GM19025 (cell line): ENCODE data around the gene ESRRB.

ENCODE experiments used
- ATAC-seq: cut with Tn5 transposase; IDR thresholded peaks from one replicate; pipeline ENCODE4 v1.9.1; 2021; ENCODE audit warnings: mild to moderate bottlenecking, low read depth, moderate library complexity; ENCODE audit not compliant: unreplicated experiment

The ESRRB gene

DNA sequence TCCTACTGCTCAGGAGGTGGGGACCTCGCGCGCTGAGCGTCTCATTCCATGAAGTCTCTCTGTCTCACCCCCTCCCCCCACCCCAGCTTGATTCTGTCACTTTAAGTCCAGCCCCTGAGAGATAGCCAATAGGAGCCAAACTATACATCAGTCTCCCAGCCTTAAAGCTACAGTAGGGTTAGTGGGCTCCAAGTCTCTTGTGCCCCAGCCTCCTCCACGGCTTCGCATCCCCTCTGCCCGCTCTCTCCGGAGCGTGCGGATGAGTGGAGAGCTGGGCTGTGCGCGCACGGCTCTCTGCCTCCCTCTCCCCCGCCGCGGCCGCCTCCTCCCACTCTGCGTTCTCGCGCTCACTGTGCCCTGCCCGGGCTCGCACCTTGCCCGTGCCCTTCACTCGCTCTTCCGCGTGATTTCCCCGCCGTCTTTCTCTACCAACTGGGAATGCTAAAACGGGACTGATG, at the start of gene ESRRB:
ESRRB (plus strand) TSS at position 191 of the 458 bp plus-strand sequence; CDS start at position 456, 265 bp downstream.
- ATAC-seq: no peak

DNA sequence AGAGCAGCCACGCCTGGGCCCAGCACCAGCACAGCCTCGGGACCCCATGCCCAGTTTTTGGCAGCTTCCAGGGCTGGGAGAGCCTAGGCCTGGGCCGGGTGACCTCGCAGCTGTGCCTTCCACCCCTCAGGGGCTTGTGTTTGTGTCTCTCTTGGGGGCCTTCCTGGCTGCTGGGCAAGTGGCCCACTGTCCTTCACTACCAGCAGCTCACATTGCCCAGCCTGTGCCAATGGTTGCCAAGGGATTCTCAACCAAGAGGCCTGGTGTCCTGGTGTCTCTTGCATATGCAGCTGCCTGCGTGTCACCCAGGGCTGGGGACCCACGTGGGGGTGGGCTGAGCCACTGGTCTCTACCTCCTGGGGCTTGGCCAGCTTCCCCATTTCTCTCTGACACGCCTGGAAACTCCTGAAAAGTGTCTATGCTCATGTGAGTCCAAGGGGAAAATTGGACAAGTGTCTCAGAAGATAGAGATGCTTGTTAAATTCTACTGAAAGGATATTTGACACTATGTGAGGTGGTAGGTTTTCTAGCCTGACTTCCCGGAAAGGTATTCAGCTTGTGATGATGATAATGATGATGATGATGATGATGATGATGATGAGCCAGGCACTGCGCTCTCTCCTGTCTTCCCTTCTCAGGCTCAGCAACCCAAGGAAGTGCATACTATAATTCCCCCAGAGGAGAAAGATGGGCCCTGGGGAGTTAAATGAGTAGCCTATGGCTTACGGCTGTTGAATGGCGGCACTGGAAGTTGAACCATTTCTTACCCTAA, 48.8 kb upstream of the ESRRB start:
- no peak for ATAC-seq

DNA sequence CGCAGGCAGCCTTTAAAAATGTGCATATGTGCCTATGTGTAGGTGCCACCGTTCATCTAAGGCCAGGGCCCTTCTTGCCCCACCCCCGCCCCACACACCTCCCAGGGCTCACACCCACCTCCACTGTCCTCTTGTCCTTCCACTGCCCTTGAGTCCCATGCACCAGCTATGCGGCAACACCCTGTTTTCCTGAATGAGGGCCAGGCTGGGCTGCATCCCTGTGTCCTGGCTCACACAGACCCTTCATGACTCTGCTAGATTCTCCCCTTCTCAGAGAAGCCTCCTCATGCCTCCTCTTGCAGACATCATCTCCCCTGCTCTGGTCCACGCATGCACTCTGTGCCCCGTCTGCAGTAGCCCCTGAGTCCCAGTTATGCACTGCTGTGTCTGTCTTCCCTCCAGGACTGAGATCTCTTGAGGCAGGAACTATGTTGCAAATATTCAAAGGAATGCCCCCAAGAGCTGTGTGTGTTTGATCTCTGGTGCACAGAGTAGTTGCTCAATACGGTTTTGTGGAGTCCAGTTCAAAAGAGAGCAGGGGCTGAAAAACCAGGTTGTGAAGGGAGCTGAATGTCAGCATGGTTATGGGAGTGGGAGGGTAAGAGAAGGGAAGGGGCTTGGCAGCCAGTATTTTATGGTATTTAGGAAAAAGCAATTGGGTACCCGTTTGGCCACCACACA, 47.3 kb upstream of the ESRRB start:
- no peak for ATAC-seq

DNA sequence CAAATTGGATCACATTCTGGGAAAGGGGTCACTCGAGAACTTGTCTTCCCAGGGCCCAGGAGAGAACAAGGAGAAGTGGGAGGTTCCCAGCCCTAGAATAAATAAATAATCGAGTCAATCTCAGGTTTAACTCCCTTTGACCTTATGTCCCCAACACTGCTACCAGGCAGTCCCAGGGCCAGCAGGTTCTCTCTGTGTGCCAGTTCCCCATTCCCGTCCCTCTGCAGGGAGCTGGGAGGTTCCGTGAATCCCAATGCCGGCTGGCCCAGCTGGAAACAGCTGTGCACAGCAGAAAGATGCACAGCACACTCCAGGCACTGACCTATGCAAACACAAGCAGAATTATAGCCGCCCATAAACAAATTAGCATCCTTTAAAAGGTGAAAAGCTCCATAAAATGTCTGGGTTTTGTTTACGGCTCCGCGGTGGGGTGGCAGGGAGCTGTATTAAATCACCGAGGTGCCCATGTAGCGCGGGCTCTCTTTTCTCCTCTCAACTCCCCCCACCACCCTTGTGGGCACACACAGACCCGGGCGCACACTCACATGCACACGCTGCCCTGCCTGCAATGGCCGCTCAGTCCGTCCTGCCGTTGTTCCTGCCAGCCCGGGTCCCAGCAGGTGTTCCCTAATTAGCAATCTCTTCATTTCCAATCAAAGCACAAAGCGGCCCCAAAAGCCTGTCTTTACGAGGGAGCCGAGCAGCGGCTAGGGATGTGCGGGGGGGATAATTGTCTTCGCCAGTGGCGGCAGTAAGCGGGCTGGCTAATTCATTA, 46.6 kb upstream of the ESRRB start:
- ATAC-seq: no peak

DNA sequence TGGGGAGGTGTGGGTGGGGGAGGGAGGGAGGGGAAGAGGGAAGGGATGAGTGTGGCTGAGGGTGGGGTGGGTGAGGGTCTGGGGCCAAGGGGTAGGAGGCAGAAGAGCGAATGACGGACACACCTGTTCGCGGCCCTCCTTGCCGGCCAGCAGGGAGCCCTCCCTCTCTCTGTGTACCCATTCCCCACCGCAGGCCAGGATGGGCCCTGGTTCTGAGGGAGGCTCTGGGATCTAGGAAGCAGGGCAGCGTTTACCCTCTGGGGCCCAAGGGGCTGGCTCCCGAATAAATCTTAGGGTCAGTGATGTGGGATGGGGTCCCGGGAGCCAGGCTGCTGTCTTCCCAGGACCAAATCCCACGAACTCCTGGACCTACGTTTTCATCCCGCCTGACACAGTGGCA, 46.0 kb upstream of the ESRRB start:
- ATAC-seq: no peak

DNA sequence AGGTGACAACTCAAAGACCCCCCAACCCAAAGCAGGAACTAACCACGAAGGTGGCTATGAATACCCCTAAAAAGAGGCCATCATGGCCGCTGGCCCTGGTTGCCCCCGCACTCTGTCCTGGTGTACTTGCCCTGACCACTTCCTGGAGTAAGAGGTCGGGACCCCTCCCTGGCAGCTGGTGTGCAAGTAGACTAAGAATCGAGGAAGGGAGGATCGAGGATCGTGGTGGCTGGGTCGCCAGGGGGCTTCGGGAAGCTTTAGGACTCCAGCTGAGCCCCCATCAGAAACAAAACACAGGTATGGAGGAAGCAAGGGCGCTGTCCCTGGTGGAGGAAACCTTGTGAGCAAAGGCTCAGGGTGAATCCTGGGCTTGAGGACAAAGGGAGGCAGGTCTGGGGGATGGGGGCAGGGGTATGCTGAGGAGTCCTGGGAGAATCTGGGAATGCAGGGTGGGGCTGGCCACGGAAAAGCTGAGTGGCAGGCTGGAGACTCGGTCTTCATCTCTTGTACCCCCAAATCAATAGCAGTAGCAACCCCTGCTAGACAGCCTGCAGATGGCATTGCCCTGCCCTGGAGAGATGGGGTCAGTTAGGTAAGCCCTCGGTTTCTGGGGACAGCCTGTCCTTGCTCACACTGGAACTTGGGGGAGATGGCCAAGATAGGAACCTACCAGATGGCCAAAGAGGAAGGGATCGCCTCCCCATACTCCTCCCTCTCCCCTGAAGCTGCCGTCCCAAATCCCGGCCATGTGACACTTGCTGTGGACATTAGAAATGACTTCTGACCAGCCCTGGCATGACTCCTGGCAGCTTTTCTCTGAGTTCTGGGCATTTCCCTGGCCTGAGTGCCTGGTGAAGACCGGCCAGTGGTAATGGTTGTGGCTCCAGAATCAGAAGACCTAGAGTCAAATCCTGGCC, 45.3 kb upstream of the ESRRB start:
- ATAC-seq: no peak

DNA sequence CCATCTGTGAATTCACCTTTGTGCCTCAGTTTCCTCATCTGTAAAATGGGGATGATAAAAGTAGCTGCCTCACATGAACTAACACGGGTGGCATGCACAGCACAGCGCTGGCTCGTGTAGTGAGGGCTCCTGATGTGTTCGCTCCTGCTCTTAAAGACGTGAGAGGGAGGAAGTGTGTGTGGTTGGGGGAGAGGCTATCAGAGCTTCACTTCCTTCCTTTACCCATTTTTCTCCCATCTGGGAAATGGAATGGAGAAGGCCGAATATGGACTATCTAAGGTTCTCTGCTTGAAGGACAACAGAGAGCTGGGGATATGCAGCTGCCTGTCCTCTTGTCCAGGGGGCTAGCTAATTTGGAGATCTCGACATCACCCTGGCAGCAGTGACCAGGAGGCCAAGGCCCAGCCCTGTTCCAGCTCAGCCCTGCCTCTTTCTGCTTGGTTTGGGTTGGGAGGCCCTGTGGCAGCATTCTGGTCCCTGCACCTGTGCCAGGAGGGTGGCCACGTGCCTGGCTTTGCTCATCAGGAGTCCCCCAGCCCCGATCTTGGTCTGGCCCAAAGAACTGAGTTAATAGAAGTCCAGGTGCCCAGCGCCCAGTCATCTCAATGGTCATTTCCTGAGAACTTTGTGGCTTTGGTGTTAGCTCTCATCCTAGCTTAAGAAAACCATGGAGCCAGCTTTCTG, 44.5 kb upstream of the ESRRB start:
- ATAC-seq: no peak

DNA sequence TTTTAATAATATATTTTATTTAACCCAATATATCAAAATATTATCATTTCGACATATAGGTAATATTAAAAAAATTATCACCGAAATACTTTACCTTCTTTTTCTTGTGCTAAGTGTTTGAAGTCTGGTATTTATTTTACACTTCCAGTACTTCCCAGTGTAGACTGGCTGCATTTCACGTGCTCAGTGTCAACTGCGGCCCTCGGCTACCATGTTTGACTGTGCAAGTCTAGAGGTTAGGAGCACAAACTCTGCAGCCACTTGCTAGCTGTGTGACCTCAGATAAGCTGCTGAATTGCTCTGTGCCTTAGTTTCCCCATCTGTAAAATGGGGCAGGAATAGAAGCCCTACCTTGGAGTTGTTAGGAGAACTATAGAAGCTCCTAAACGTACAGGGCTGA, 42.3 kb upstream of the ESRRB start:
- ATAC-seq: no peak

DNA sequence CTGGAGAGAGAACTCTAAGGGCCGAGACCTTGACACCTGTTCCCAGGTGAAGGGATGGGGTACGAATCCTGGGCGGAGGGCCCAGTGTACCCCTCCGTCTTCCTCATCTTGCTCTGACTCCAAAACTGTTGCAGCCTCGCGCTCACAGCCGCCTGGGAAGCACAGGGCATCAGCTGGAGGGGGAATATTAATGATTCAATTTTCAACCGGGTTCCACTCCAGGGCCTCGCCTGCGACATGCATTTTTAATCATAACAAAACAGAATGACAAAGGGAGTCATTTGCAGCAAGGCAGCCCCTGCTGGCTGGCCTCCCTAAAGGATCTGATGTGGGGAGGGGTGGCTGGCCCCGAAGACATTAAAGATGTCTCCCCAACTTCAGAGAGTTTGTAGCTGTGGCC, 41.6 kb upstream of the ESRRB start:
- ATAC-seq: no peak

DNA sequence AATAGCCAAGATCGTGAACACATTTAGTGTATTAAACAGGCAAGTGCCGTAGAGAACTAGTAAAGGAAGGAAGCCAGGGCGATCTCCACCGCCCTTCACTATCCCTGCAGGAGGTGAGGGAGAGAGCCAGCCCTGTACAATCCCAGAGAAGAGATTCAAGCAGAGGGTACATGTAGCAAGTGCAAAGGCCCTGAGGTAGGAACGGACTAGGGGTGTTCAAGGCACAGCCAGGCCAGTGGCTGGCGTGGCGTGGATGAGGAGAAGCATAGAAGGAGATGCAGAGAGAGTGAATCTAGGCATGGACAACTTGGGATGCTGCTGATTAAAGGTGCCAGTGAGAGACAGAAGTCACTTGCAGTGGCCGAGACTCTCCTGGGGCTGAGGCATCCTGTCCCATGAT, 39.1 kb upstream of the ESRRB start:
- ATAC-seq: no peak

DNA sequence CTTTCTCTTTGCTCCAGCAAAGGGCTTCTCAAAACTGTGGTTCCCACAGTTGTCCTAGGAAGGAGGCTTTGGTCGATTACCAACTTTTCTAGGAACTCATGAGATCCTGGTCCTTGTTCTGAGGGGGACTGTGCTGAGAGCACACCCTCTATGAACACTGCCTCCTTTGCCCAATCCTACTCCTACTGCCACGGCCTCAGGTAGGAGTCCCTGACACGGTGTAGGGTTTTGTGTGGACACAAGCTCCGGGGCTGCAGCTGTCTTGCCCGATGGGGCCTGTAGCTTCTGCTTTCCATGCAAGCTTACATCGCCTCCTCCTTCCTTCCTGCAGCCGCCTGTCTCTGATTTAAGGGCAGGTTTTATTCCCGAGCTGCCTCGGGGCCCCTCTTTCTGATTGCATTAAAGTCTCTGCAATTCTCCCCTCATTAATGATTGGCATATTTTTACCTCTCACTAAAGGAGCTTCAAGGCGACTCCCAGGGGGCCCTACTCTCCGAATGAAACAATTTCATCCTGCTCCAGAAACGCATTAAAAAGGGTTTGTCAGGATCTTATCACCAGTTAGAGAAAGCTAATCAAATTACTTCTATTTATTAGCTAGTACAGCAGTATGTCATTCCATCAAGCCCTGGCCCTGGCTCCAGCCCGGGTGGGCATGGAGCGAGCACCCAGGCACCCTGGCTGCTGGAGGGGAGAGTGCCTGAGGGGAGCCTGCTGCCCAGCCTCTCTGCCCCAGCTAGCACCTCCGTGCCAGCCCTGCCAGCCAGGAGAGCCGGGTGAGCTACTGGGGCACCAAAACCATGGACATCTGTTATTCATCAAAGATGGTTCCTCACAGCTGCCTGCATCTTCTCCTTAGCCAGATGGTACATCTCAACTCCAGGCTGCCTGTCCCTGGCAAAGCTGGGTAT, 38.0 kb upstream of the ESRRB start:
- no peak for ATAC-seq

DNA sequence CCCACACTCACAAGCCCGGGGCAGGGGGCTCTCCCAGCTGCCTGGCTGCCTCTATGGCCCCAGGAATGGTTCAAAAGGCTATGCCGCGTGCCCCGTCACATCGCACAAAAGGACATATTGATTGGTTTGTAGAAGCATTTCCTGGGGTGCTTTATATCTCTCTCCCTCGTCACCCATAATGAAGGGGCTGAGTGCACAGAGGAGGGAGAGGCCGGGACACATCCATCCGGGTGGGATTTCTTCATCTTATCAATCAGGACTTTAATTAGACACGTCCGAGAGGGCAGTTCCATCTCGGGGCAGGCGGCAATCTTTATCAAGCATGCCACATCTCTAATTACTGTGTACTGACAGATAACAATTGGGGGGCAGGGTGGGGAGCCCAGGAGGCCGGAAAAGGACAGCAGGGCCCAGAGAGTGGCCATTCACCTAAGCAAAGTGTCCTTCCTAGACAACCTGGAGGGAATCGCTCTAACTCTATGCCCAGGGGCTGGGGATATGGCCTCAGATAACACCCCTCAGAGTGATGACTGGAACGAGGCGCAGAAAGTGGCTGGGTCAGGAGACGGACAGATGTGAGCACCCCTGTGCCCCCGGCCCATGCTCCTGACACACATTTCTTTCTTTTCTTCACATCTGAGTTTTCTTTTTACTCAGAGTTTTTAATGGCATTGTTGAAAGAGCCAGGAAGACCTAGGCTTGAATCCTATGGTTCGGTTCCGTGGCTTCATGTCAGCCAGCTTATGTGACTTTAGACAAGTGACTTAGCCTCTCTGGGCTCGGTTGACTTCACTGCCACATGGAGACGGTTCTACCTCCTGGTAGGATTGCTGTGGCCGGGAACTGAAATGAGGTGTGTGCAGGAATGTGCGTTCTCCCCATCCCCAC, 36.0 kb upstream of the ESRRB start:
- ATAC-seq: no peak

DNA sequence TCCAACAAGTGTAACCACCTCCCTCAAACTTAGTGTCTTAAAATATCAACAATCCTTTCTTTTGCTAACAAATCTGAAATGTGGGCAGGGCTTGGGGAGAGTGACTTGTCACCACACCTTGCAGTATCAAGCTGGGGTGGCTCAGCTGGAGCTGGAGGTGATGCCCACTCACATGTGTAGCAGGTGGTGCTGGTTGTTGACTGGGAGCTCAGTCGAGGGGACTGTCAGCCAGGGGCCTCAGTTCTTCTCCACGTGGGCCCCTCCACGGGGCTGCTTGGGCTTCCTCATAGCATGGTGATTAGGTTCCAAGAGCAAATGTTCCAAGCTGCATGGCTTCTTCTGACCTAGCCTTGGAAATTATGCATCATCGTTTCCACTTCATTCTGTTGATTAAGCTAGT, 32.6 kb upstream of the ESRRB start:
- no peak for ATAC-seq

DNA sequence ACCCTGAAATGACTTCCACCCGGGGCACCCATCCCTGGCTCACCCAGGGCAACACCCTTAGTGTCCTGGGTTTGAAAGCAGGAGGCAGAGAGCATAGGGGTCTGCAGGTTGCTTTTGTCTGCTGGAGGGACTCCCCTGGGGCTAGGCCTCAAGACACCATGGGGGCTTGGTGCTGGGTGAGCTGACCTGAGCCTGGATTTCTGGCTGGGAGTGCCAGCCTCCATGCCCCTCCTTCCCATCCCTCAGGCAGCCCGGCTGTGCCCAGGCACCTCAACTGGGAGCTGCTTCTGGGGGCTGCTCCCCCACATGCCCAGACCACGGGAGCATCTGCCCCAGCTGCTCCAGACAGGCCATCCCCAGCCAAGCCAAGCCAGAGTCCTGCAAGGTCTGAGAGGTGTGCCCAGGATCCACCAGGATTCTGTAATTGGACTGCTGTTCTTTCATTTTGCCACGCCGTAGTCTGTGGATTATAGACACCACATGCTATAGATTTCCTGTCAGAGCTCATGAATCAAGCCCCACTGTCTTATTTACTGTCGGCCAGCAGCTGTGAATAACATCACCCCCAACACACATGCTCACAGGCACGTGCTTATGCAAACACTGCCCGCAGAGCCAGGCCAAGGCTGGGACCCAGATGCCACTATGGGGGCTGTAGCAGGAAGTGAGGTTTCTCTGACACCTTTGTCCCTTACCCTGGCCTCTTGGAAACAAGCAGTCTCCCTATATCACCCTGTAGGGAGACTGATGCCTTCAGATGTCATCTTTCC, 29.4 kb upstream of the ESRRB start:
- ATAC-seq: no peak

DNA sequence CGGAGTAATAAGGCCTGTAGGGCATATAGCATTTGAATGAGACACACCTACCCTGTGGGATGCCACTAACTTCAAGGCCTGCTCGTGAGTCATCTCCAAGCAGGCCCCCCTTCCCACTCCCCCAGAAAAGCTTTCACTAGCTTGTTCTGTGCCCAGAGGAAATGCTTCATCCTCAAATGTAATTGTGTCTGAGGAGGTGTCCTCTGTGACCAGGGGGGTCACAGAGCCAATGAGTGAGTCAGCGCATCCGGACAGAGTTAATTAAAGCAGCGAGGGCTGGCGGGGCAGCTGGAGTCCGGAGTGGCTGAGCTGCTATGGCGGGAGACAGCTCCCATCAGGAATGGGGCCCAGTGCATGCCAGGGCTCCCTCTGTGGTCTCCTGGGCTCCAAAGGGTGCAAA, 27.0 kb upstream of the ESRRB start:
- ATAC-seq: no peak

DNA sequence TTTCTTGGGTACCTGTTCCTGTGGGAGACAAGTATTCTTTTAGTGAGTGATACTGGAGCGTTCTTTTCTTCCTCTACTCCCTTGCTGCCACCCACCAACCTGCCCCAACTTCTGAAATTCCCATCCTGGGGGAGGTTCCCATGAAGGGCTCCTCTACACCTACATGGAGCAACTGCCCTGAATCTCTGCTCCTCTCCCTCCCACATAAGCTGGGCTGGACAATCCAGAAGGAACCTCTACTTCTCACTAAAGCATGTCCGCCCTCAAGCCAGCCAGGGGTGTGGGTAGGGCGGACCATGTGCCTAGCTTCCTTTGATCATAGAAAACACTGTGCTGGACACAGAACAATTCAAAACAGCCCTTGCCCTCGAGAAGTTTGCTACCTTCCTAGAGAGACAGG, 25.9 kb upstream of the ESRRB start:
- ATAC-seq: no peak

DNA sequence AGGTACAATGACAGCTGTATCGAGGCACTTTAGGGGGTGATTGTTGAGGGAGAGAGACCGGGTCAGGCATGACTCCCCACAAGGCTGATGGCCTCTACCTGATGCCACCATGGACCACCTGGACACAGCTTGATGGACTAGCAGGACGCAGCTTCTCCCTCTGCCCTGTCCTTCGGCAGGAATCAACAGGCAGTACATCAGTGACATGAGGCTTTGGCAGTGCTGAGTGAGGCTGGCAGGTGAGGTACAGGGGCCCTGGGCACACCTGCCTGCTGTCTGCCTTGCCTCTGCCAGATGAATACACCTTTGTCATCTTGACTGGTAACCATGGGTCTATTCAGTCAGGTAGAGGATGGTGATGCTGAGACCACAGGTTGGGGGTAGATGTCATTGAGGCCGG, 25.3 kb upstream of the ESRRB start:
- no peak for ATAC-seq
